ENCODE data around the gene PLXNA4. TPM values are rescaled to one million over a fixed set of nuclear protein-coding genes. Genes with fewer than 3 reads are reported as not detected.

The PLXNA4 gene
- polyA plus RNA-seq, 2 of the 4 experiments (the other 2 are of a cell fraction) = 0.12 to 0.34 TPM

DNA sequence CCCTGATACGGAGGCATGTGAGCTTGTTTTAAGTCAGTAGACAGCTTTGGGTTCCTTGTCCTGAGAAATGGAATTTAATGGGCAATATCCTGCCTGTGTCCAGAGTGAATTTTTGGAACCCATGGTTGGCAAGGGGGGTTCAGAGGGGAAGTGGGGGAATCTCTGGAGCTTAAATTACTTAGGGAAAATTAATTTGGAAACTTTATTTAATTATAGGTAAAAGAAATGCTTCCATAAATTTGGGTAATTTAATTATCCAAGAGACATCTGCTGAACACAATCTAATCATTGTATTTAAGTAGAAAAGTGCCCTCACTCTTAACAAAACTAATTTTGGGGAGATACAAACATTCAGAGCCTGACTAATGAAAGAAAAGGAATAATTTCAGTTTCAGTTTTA, 99.7 kb downstream of the PLXNA4 start:
- Histone ChIP-seq H3K9me3 (peaks cover 5% of the 10 kb centered on the region; the same call in 1 of the 3 replicates), H3K4me1 (no peaks in the 10 kb centered on the region), H3K27ac (no peak overlapping the region), H3K4me3 (no peak overlapping the region), H3K4me2 (no peak overlapping the region)
- CTCF ChIA-PET = interaction anchor here (0.6 to 1.2 kb wide), 2 partner anchors 12 to 96 kb away, joined by 3 to 4 read pairs; no protein-coding TSS in a partner anchor
- 22% methylated on average over 1 of the region's 1 CpG for WGBS (ENCODE audit: missing lambda C conversion rate)
- DNase-seq (ENCODE audit: low read depth in 1 of 2, low spot score in 1 of 2) = no peak
- FAIRE-seq = no peak
- no peak for ATAC-seq
- POLR2A ChIA-PET = no interaction called here
- TF ChIP-seq NPAS2 (CRISPR knock-in tag; IDR thresholded peaks at IDR 0.05; ENCODE audit: borderline replicate concordance) (no peak), FOSL2 (IDR thresholded peaks at IDR 0.05) (no peak), FOSL2 (CRISPR knock-in tag; IDR thresholded peaks at IDR 0.05) (no peak), FOSB (CRISPR knock-in tag; IDR thresholded peaks at IDR 0.05) (no peak), KDM5A (IDR thresholded peaks at IDR 0.05) (no peak)
- TF ChIP-seq, protein P1, sequence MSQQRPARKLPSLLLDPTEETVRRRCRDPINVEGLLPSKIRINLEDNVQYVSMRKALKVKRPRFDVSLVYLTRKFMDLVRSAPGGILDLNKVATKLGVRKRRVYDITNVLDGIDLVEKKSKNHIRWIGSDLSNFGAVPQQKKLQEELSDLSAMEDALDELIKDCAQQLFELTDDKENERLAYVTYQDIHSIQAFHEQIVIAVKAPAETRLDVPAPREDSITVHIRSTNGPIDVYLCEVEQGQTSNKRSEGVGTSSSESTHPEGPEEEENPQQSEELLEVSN (IDR thresholded peaks at IDR 0.05; ENCODE audit: borderline replicate concordance, low read depth) = no peak

DNA sequence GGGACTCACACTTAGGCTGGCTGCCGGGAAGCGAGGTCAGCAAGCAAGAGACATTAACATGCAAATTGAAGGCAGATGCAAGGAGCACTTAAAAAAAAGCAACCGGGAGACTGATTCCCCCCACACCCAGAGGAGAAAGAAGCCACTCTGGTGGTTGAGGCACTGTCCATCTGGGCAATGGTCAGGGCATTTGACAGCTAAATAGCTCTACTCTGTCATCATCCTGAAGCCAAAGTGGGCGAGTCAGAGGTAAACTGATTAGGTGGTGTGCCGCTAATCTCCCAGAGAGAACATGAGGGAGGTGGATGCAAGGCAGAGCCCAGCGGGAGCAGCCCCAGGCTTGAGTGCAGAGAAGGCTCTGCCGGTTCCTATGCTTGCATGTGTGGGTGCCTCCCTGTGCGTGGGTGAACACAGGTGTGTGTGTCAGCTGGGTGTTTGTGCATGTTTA, 100.6 kb downstream of the PLXNA4 start:
- ChIA-PET POLR2A (no interaction called here), CTCF (interaction anchor here (1.2 kb wide), 1 partner anchor 13 kb away, joined by 3 read pairs; no protein-coding TSS in a partner anchor)
- Histone ChIP-seq H3K4me1 (no peaks in the 10 kb centered on the region), H3K4me3 (no peak overlapping the region), H3K4me2 (no peak overlapping the region), H3K9me3 (peaks cover 5% of the 10 kb centered on the region; the same call in 1 of the 3 replicates), H3K27ac (no peak overlapping the region)
- no peak for ATAC-seq
- WGBS (ENCODE audit: missing lambda C conversion rate) = 43% methylated on average over 7 of the region's 8 CpGs
- DNase-seq (ENCODE audit: low read depth in 1 of 2, low spot score in 1 of 2) = no peak
- TF ChIP-seq PHF8 (IDR thresholded peaks at IDR 0.05; ENCODE audit: borderline replicate concordance, low read depth) (no peak), HOXB13 (CRISPR knock-in tag; IDR thresholded peaks at IDR 0.05; ENCODE audit: low read depth) (no peak), NPAS2 (CRISPR knock-in tag; IDR thresholded peaks at IDR 0.05; ENCODE audit: borderline replicate concordance) (no peak), ZFP36 (IDR thresholded peaks at IDR 0.05; ENCODE audit: borderline replicate concordance, partially characterized antibody) (no peak), TP53 (CRISPR knock-in tag; IDR thresholded peaks at IDR 0.05) (no peak), POLR2A (IDR thresholded peaks at IDR 0.05; ENCODE audit: low read length) (no peak), ESRRA (IDR thresholded peaks at IDR 0.05; ENCODE audit: borderline replicate concordance, low read length) (no peak), EHF (CRISPR knock-in tag; IDR thresholded peaks at IDR 0.05) (no peak), ATOH8 (CRISPR knock-in tag; IDR thresholded peaks at IDR 0.05; ENCODE audit: low read depth) (no peak), RFX5 (IDR thresholded peaks at IDR 0.05) (no peak), CHD2 (IDR thresholded peaks at IDR 0.05; ENCODE audit: low read length, partially characterized antibody) (no peak), CHD4 (IDR thresholded peaks at IDR 0.05; ENCODE audit: borderline replicate concordance) (no peak), JUNB (IDR thresholded peaks at IDR 0.05) (no peak), EHMT2 (IDR thresholded peaks at IDR 0.05; ENCODE audit: low read depth) (no peak), RARB (CRISPR knock-in tag; IDR thresholded peaks at IDR 0.05) (no peak), HMGXB4 (CRISPR knock-in tag; IDR thresholded peaks at IDR 0.05; ENCODE audit: borderline replicate concordance) (no peak)
- TF ChIP-seq, protein P2, sequence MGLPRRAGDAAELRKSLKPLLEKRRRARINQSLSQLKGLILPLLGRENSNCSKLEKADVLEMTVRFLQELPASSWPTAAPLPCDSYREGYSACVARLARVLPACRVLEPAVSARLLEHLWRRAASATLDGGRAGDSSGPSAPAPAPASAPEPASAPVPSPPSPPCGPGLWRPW (IDR thresholded peaks at IDR 0.05) = no peak
- FAIRE-seq = no peak

Measured in A549 (cell line).